Mesenchymal stem cell (in vitro differentiated cells and primary cell): ENCODE results near the gene TMEM238.
"Not testable (repeated sequence)": the region's sequence is repeated elsewhere in the genome, so short reads cannot be mapped to it uniquely, and the experiment has no call there.

Source experiments
- DNase-seq: peaks from one replicate; pipeline ENCODE4 v3.0.0-alpha.2; 2013
- H2AFZ ChIP-seq: one replicate; pipeline ENCODE4 v1.6.1; 2013; ENCODE audit warnings: low read depth, mild to moderate bottlenecking, control low read depth, inconsistent platforms, low read length, moderate library complexity
- H2AK5ac ChIP-seq: 2 replicates; pipeline ENCODE4 v1.6.1; 2013; ENCODE audit warnings: low read length, moderate library complexity, mild to moderate bottlenecking, inconsistent platforms; ENCODE audit not compliant: severe bottlenecking
- H2BK120ac ChIP-seq: one replicate; pipeline ENCODE4 v1.6.1; 2013; ENCODE audit warnings: low read depth, mild to moderate bottlenecking, inconsistent platforms, low read length, moderate library complexity
- H2BK12ac ChIP-seq, 2 experiments: one replicate each; pipeline ENCODE4 v1.6.1; 2013; ENCODE audit warnings: inconsistent platforms in 2 of 2, low read length in 2 of 2, mild to moderate bottlenecking in 2 of 2, moderate library complexity in 2 of 2, control low read depth in 1 of 2
- H2BK15ac ChIP-seq: one replicate; pipeline ENCODE4 v1.6.1; 2013; ENCODE audit warnings: mild to moderate bottlenecking, low read depth, inconsistent platforms; ENCODE audit not compliant: poor library complexity, severe bottlenecking
- H2BK5ac ChIP-seq: 2 replicates; pipeline ENCODE4 v1.6.1; 2013; ENCODE audit warnings: low read depth, mild to moderate bottlenecking, low read length, control low read depth, inconsistent platforms; ENCODE audit not compliant: poor library complexity, severe bottlenecking
- H3K14ac ChIP-seq, 2 experiments: one replicate each; pipeline ENCODE4 v1.6.1; 2013; ENCODE audit warnings: inconsistent platforms in 2 of 2, low read length in 2 of 2, control low read depth in 1 of 2, mild to moderate bottlenecking in 1 of 2, moderate library complexity in 1 of 2
- H3K18ac ChIP-seq, 2 experiments: one replicate each; pipeline ENCODE4 v1.6.1; 2013; ENCODE audit warnings: inconsistent platforms in 2 of 2, low read length in 2 of 2, control low read depth in 1 of 2, low read depth in 1 of 2, mild to moderate bottlenecking in 1 of 2
- H3K23ac ChIP-seq, 2 experiments: one replicate each; pipeline ENCODE4 v1.6.1; 2013; ENCODE audit warnings: inconsistent platforms in 2 of 2, low read length in 2 of 2, mild to moderate bottlenecking in 2 of 2, moderate library complexity in 2 of 2, control low read depth in 1 of 2
- H3K27ac ChIP-seq: 2 replicates; pipeline ENCODE4 v1.5.1; 2013; ENCODE audit warnings: mild to moderate bottlenecking, moderate library complexity, low read length, control low read depth, inconsistent platforms; ENCODE audit not compliant: poor library complexity, severe bottlenecking
- H3K27me3 ChIP-seq, 2 experiments: 2 replicates each; pipeline versions ENCODE4 v1.6.1 to v1.7.0; 2013; ENCODE audit warnings: low read length in 2 of 2, mild to moderate bottlenecking in 2 of 2, moderate library complexity in 2 of 2, control low read depth in 1 of 2, inconsistent platforms in 1 of 2; ENCODE audit not compliant: control insufficient read depth in 1 of 2, insufficient read depth in 1 of 2
- H3K36me3 ChIP-seq, 2 experiments: 2 replicates each; pipeline versions ENCODE4 v1.6.1 to v1.7.0; 2013; ENCODE audit warnings: low read length in 2 of 2, control low read depth in 1 of 2, inconsistent platforms in 1 of 2, low read depth in 1 of 2, mild to moderate bottlenecking in 1 of 2; ENCODE audit not compliant: insufficient read depth in 2 of 2, control insufficient read depth in 1 of 2
- H3K4ac ChIP-seq, 2 experiments: one replicate each; pipeline ENCODE4 v1.6.1; 2013; ENCODE audit warnings: inconsistent platforms in 2 of 2, low read length in 2 of 2, mild to moderate bottlenecking in 2 of 2, moderate library complexity in 2 of 2, control low read depth in 1 of 2, low read depth in 1 of 2
- H3K4me1 ChIP-seq: 2 replicates; pipeline ENCODE4 v1.6.1; 2013; ENCODE audit warnings: low read depth, low read length, control low read depth; ENCODE audit not compliant: control insufficient read depth, insufficient read depth
- H3K4me2 ChIP-seq: 2 replicates; pipeline ENCODE4 v1.6.1; 2013; ENCODE audit warnings: low read length, mild to moderate bottlenecking, inconsistent platforms; ENCODE audit not compliant: poor library complexity, severe bottlenecking
- H3K4me3 ChIP-seq, 2 experiments: 2 replicates each; pipeline versions ENCODE4 v1.5.1 to v1.7.0; 2013; ENCODE audit warnings: low read length in 2 of 2, mild to moderate bottlenecking in 2 of 2, control low read depth in 1 of 2, low read depth in 1 of 2; ENCODE audit not compliant: insufficient read depth in 1 of 2
- H3K79me1 ChIP-seq: replicated peaks from 2 replicates; pipeline ENCODE4 v1.6.1; 2013; ENCODE audit warnings: mild to moderate bottlenecking, control low read depth, low read length, inconsistent platforms; ENCODE audit not compliant: poor library complexity, severe bottlenecking
- H3K9ac ChIP-seq: 2 replicates; pipeline ENCODE4 v1.7.0; 2013; ENCODE audit warnings: mild to moderate bottlenecking, low read length, moderate library complexity
- H3K9me3 ChIP-seq: 2 replicates; pipeline ENCODE4 v1.7.0; 2013; ENCODE audit warnings: mild to moderate bottlenecking, low read length; ENCODE audit not compliant: control insufficient read depth
- H4K8ac ChIP-seq: one replicate; pipeline ENCODE4 v1.6.1; 2013; ENCODE audit warnings: inconsistent platforms, mild to moderate bottlenecking, low read length, moderate library complexity
- H4K91ac ChIP-seq: one replicate; pipeline ENCODE4 v1.6.1; 2013; ENCODE audit warnings: mild to moderate bottlenecking, low read length, inconsistent platforms
- WGBS: methylation state at CpG from one replicate; pipeline ENCODE4 v1.1.7; 2013; ENCODE audit warnings: mixed read lengths; 5-methylcytosine and 5-hydroxymethylcytosine counted together

The TMEM238 gene

DNA sequence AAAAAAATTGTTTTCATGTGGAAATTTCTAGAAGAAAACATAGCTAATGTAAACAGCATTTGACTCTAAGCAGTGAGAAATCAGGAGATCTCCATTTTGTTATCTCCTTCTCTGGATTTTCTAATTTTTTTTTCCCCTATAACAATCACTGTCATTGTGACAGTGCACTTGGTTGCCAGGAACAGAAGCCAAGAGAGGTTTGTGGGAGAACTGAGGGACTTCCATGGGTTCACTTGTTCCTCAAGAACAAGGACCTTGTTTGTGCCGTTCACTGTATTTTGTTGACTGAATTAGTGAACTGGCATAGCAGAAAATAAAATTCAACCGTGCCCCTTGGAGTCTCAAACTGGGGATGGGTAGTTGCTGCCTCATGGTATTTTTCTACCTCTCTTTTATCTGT, 42.0 kb upstream of the TMEM238 start:
- Histone ChIP-seq H3K4ac (no peak overlapping the region), H2BK15ac (no peak overlapping the region), H3K14ac (no peak overlapping the region), H4K91ac (no peak overlapping the region), H3K4me3 (no peak overlapping the region), H3K9ac (no peak overlapping the region), H2AFZ (no peak overlapping the region), H2BK120ac (no peak overlapping the region), H3K4me1 (no peaks in the 10 kb centered on the region), H3K9me3 (no peaks in the 10 kb centered on the region), H4K8ac (no peak overlapping the region), H3K23ac (no peak overlapping the region), H3K79me1 (no peaks in the 10 kb centered on the region), H3K18ac (no peak overlapping the region), H3K4me2 (no peak overlapping the region), H2BK5ac (no peak overlapping the region), H3K27ac (no peak overlapping the region), H2BK12ac (no peak overlapping the region), H3K27me3 (peaks cover 12 to 48% of the 10 kb centered on the region in 2 experiments), H3K36me3 (no peaks in the 10 kb centered on the region), H2AK5ac (no peak overlapping the region)
- no peak for DNase-seq
- WGBS = 78% methylated on average over 2 of the region's 2 CpGs

DNA sequence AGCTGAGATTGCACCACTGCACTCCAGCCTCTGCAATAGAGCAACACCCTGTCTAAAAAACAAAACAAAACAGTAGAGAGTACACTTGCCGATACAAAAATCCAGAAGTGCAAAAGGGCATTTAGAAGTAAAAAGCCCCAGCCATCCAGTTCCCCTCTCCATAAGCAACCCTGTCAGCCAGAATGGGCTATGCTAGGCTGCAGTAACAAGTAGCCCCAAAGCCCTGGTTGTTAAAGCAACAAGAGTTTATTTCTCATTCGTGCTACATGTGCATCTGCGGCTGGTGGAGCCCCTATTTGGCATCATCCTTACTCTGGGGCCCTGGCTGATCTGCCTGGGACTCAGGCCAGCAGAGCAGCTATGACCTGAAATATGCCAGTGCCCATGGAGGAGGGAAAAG, 40.4 kb upstream of the TMEM238 start:
- H2BK12ac ChIP-seq = no peak overlapping the region
- no peak overlapping the region for H4K8ac ChIP-seq
- H3K9me3 ChIP-seq = no peaks in the 10 kb centered on the region
- no peak overlapping the region for H2AFZ ChIP-seq
- no peaks in the 10 kb centered on the region for H3K4me1 ChIP-seq
- DNase-seq = no peak
- no peak overlapping the region for H3K4me3 ChIP-seq
- no peak overlapping the region for H3K27ac ChIP-seq
- no peaks in the 10 kb centered on the region for H3K79me1 ChIP-seq
- no peak overlapping the region for H3K4ac ChIP-seq
- H3K4me2 ChIP-seq = no peak overlapping the region
- no peak overlapping the region for H3K9ac ChIP-seq
- no peak overlapping the region for H2BK15ac ChIP-seq
- no peak overlapping the region for H2BK120ac ChIP-seq
- no peak overlapping the region for H2AK5ac ChIP-seq
- H3K23ac ChIP-seq = no peak overlapping the region
- H3K36me3 ChIP-seq = no peaks in the 10 kb centered on the region
- no peak overlapping the region for H3K14ac ChIP-seq
- WGBS = 92% methylated on average over 3 of the region's 3 CpGs
- no peak overlapping the region for H4K91ac ChIP-seq
- H3K18ac ChIP-seq = no peak overlapping the region
- peaks cover 19 to 52% of the 10 kb centered on the region in 2 experiments for H3K27me3 ChIP-seq
- no peak overlapping the region for H2BK5ac ChIP-seq

DNA sequence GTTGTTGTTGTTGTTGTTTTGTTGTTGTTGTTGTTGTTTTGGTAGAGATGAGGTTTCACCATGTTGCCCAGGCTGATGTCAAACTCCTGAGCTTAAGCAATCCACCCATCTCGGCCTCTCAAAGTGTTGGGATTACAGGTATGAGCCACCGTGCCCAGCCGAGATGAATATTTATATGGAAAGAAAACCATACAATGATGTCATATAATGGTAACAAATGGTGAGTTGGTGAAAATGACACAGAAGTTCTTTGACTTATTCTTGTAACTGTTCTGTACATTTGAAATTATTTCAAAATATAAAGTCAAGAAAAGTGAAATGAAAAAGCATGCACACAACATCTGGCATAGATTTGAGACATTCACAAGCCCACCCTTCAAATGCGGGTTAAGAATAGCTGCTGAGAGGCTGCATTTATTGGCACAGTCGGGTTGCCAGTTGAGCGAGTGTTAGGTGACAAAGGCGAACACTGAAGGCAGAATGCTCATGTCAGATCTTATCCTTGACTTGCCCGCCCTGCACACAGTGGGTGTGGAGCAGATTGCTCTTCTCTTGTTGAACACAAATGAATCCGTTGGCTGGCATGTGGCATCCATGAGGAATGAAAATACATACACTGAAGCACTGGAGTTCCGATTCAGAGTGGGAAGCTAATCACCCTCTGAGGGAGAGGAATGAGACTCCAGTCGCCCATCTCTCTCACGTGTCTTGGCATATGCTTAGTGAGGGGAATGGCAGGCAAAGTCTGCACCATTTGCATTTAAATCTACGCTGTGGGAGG, 39.3 kb upstream of the TMEM238 start:
- Histone ChIP-seq H3K23ac (no peak overlapping the region), H2BK5ac (no peak overlapping the region), H3K18ac (no peak overlapping the region), H2AK5ac (no peak overlapping the region), H3K9ac (no peak overlapping the region), H2BK120ac (no peak overlapping the region), H3K36me3 (no peaks in the 10 kb centered on the region), H2BK12ac (no peak overlapping the region), H3K79me1 (no peaks in the 10 kb centered on the region), H3K4ac (no peak overlapping the region), H2AFZ (no peak overlapping the region), H4K8ac (no peak overlapping the region), H3K9me3 (no peaks in the 10 kb centered on the region), H4K91ac (no peak overlapping the region), H3K14ac (no peak overlapping the region), H3K27me3 (peaks cover 17 to 49% of the 10 kb centered on the region in 2 experiments), H3K4me3 (no peak overlapping the region), H3K4me1 (no peaks in the 10 kb centered on the region), H3K4me2 (no peak overlapping the region), H2BK15ac (no peak overlapping the region), H3K27ac (no peak overlapping the region)
- no peak for DNase-seq
- 69% methylated on average over 10 of the region's 13 CpGs for WGBS

DNA sequence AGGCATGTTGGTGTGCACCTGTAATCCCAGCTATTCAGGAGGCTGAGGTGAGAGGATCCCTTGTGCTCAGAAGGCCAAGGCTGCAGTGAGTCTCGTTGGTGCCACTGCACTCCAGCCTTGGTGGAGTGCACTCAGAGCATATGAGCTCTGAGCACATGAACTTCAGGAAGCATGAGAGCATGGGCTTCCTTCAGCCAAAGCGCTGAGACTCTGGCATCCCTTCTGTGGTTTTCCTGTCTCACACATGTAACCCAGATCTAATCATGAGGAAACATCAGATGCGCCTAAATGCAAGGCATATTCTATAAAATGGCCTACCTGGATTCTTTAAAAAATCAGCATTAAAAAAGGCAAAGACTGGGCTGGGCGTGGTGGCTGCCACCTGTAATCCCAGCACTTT, 37.2 kb upstream of the TMEM238 start:
- not testable (repeated sequence) for H3K9ac ChIP-seq, H3K9me3 ChIP-seq, H3K18ac ChIP-seq, H3K14ac ChIP-seq, H2BK5ac ChIP-seq, H3K79me1 ChIP-seq, H3K23ac ChIP-seq, H3K4ac ChIP-seq, H2BK12ac ChIP-seq, H3K27ac ChIP-seq, H3K4me1 ChIP-seq, H3K4me3 ChIP-seq, H2BK120ac ChIP-seq, DNase-seq, H2AK5ac ChIP-seq, H4K91ac ChIP-seq, H2AFZ ChIP-seq, H3K4me2 ChIP-seq, H2BK15ac ChIP-seq, H3K36me3 ChIP-seq, H4K8ac ChIP-seq
- peaks cover 17 to 42% of the 10 kb centered on the region in 2 experiments for H3K27me3 ChIP-seq
- WGBS = 76% methylated on average over 4 of the region's 4 CpGs
